Muscle of arm (tissue), 12 donors: ENCODE data around the gene PXDN. TPM values are rescaled to one million over a fixed set of nuclear protein-coding genes. Genes with fewer than 3 reads are reported as not detected.
"Not testable (repeated sequence)": the region's sequence is repeated elsewhere in the genome, so short reads cannot be mapped to it uniquely, and the experiment has no call there.

Experiments used
- DNase-seq: peaks from one replicate; pipeline ENCODE4 v3.0.0-alpha.2; 2013
- polyA plus RNA-seq, 12 donors: library from polyadenylated mRNA; unstranded; fragments of 120-200 nt; gene quantifications; one replicate each; pipeline ENCODE4 v1.2.1, GENCODE V29; 2013; ENCODE audit not compliant: insufficient read length in 12 of 12

The PXDN gene
- polyA plus RNA-seq, 12 donors: 130 to 264 (median 161) TPM

DNA sequence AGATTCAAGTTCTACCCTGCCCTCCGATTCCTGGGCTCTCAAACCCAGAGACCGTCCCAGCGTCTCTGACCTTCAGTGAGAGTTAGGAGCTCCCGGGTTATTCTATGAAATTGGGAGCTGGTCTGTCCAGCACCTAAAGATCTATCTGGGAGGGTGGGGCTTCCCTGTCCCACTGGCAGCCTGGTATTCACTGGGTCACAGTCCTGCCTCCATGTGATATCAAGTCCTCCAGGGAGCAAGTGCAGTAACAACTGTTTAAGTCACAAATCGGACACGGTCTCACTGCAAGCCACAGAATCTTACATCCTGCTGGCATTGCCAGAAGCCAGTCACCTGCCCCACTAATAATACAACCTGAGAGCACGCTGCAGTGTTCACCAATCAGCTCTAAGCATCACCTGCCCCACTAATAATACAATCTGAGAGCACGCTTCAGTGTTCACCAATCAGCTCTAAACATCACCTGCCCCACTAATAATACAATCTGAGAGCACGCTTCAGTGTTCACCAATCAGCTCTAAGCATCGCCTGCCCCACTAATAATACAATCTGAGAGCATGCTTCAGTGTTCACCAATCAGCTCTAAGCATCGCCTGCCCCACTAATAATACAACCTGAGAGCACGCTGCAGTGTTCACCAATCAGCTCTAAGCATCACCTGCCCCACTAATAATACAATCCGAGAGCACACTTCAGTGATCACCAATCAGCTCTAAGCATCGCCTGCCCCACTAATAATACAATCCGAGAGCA lies 38.0 kb downstream of the PXDN start:
- DNase-seq: not testable (repeated sequence)

DNA sequence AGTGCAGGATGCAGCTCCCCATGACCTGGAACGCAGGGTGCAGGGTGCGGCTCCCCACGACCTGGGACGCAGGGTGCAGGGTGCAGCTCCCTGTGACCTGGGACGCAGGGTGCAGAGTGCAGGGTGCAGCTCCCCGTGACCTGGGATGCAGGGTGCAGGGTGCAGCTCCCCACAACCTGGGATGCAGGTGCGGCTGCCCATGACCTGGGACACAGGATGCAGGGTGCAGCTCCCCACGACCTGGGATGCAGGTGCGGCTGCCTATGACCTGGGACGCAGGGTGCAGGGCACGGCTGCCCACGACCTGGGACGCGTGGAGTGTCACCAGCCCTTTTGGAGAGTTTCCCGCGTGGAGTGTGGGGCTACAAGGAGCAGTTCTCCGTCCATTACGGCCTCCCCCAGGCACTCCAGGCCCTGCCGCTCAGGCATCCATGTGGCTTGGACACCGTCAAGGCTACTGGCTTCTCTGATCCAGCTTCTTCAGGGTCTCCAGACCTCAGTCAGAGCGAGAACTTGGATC lies 38.7 kb downstream of the PXDN start:
- no peak for DNase-seq

DNA sequence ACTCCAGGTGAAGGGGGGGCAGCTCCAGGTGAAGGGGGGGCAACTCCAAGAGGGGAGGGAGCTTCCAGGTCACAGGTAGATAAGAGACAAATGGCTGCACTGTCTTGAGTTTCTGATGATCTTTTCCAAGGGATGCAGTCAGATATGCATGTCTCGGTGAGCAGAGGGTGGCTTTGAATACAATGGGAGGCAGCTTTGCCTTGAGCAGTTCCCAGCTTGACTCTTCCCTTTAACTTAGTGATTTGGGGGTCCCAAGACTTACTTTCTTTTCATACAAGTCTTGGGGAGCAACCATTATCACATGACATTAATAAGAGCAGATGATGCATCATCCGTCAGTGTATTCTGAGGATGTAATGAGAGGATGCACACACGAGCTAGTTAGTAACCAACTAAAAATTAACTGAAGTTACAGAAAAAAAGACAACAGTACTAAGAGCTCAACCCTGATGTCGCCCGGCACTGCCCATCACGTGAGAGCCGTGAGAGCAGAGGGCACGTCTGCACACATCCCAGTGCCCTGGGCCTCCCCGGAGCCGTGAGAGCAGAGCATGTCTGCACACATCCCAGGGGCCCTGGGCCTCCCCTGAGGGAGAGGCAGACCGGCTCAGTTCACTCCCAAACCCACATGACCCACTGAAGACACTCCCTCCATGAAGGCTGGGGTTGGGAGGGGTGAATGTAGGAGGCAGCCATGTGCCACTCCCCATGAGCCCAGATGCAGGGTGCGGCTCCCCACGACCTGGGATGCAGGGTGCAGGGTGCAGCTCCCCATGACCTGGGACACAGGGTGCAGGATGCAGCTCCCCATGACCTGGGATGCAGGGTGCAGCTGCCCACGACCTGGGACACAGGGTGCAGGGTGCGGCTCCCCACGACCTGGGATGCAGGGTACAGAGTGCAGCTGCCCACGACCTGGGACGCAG lies 39.4 kb downstream of the PXDN start:
- no peak for DNase-seq

DNA sequence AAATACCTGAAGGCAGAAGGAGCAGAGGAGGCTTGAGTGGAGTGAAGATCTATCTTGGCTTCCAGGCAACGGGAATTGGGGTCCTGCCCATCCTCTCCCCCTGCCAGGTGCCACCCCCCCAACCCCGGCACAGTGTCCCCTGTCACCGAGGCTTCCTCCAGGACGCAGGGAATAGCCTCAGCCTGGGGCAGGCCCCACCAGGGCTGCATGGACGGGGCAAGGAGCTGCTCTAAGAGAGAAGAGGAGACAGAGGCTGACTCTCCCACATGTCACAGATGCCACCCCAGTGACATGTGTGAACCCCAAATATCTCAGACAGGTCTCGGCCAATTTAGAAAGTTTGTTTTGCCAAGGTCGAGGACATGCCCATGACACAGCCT lies 42.1 kb downstream of the PXDN start:
- DNase-seq: no peak

DNA sequence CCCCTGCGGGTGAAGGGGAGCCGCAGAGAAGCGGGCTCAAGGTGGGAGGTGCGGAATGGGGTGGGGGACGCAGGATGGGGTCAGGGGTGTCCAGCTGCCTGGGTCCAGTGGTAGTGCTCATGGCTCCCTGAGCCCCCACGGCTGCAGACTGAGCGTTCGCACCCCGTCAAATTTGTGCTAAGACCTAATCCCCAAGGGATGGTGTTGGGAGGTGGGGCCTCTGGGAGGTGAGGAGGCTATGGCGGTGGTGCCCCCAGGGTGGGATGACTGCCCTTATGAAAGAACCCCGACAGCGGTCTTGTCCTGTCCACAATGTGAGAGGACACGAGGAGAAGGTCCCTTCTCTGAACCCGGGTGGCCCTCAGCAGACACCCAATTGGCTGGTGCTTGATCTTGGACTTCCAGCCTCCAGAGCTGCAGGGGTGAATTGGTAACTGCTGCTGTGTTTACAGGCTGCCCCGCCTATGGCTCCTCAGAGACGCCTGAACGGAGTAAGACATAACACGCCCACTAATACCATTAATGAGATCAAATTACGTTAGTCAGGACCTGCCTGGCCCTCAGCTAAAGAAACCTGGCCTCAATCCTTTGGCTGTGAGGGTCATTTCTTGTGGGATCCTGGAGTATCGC lies 42.6 kb downstream of the PXDN start:
- DNase-seq: no peak

DNA sequence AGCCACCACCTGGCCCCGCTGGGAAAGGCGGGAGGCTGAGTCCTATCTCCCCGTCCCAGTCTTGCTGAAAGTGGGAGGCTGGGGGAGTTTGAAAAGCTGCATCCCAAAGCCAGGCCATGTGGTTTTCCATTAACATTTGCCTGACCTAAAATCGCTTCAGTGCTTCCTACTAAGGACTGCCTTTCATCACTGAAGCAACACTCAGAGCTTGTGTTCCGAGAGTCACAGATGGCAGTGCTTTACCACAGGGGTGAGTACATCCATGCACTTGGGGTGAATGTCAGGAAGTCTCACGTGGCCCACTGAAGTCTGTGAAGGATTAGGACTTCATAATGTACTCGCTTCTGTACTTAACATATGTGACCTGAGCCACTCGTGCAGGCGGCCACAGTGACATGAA lies 43.3 kb downstream of the PXDN start:
- DNase-seq: no peak

DNA sequence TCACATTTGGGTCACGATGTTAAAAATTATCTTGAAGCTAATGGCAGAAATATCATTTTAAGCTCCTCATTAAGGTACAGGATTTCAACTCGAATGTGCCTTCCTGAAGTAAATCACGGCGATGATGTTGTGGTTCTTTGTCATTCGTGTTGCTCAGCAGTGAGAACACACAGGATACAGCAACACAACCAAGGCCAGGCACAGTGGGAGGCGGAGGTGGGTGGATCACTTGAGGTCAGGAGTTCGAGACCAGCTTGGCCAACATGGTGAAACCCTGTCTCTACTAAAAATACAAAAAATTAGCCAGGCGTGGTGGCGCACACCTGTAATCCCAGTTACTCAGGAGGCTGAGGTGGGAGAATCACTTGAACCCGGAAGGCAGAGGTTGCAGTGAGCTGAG lies 43.9 kb downstream of the PXDN start:
- not testable (repeated sequence) for DNase-seq

DNA sequence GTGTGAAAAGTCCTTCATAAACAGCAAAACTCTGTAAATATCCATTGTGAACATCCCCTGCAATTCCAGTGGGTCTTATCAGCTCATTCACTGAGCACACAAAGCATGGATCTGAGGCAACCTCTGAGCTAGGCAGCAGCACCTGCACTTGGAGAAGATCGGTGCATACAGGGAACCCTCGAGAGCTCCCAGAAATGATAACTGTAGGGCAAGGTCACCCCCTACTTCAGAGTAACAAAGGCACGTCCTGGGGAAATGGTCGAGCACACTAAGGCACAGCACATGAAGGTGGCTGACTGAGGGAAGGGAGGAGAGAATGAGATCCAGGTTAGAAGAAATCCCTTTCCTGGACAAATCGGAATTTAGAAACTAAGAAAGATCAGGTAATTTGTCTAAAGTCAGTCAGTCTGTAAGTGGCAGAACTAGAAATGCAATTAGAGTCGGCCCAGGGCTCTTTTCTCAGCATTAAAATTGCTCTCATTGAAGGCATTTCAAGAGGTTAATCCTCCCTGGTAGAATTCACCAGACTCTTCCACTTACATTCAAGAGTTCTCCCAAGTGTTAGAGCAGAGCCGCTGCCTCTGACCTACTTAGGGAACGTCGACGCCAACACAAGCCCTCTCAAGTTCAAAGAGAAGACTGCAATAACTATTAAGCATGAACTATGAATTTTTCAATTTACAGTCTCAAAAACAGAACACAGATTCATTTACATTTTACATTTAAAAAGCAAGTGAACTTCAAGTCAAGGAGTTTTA lies 45.9 kb downstream of the PXDN start:
- DNase-seq: no peak

DNA sequence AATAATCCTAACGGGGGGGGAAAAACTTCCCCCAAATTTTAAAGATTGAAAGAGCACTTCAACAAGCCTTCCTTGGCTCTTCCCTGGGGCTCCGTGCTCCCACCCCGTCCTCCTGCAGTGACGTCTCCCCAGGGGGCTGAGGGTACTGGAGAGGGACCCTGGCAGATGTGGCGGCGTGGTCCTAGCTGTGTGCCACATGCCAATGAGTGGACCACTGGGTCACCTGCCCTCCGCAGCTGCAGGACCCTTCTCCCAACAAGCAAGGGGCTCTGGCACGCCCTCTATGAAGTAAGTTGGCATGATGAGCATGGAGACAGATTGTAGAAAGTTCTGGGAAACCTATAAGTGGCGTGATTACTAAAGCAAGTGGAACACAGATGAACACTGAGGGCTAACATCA lies 46.7 kb downstream of the PXDN start:
- DNase-seq: no peak

DNA sequence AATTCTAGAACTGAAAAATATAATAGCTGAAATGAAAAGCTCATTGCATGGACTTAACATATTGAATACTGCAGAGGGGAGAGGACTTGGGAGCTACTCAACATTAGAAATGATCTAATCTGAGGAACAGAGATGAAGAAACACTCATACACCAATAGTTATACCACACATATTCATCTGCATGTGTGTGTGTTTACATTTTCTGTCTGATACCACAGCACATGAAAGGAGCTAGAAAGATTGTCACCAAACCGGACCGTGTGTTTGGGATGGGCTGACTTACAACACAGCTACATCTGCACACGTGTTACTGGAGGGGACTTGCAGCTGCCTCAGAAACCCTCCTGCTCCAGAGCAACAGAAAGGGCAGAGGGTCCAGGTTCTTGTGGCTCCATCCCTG lies 47.8 kb downstream of the PXDN start:
- DNase-seq: no peak

DNA sequence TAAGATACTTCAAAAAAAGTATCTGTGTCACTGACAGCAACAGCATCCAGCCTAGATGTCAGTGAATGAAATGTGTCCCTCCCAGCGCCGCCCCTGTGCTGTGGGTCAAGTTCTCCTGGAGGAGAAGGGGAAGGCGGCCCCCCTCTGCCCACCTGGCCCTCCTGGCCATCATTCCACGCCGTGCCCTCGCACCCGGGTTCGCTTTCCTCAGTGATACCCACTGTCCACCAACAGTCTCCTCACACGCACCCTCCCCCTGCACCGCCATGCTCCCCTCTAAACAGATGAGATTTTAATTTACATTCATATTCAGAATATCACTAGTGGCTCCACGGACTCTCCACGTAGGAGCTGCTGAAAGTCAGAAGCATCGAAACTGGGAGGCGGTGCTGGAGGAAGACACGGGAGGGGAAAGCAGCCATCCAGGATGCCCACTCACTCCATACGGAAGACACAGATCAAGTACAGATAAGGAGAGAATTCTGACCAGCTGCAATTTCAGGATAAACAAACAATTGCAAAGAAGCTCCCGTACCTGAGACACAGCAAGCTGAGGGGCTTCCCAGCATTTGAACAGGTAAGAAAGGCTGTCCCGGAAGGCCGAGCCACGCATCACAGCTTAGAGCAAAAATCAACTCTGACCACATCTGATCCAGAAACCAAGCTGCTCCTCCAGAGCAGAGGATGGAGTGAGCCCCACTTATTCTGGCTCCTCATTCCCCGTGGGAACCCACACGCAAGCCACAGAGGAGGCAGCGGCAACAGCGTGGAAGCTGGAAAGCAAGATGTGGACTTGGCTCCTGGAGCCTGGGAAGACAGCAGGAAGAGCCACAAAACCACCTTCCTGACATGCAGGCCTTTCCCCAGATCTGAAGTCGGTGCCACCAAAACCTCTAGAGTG lies 49.7 kb downstream of the PXDN start:
- DNase-seq: no peak

DNA sequence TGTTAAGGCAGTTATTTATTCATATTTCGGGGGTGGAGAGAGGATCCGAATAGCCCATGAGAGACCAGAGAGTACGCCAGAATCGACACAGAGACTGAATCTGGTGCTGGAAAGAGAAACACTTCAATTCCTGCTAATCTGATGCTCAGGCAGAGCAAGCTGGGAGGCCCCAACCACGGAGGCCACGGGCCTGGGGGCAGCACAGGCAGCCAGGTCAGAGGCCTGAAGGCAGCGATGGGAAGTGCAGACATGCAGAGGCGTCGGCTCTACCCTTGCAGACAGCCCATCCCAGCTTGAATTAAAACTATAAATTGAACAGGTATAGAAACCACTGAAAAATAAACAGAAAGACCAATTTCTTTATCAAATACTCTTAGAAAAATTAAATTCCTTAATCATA lies 50.6 kb downstream of the PXDN start:
- no peak for DNase-seq

DNA sequence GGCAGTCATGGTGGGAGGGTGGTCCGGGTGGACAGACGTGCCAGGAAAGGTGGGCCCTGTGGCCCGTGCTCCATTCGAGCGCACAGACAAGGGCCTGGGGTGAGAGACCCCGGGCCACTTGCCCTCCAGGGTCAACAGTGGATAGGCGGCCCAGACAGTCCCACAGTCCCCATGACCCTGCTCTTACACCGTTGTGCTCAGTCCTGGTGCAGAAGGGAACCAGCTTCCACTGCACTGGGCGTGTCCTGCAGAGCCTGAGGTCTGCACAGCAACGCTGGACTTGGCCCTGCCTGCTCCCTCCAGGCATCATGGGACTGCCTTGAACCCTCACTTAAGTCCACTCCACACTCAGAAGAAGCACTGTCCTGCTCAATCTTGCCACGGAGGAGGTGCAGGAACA lies 52.0 kb downstream of the PXDN start:
- no peak for DNase-seq

DNA sequence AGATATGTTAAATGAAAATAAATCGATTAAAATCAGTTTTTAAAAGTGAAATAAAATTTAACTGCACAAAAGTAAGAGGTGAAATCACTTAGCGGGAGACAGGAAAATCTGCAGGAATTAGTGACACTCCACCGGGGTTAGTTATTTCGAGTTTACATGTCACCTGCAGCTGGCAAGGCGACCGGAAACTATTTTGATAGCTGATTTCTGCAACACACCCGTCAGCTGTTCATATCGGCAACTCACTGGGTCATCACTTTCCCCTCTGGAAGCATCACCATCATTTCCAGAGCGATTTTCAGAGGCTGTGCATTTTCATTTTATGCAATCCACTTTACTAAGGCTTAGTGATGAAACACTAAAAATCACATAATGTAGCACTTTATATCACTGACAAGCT lies 52.9 kb downstream of the PXDN start:
- no peak for DNase-seq

DNA sequence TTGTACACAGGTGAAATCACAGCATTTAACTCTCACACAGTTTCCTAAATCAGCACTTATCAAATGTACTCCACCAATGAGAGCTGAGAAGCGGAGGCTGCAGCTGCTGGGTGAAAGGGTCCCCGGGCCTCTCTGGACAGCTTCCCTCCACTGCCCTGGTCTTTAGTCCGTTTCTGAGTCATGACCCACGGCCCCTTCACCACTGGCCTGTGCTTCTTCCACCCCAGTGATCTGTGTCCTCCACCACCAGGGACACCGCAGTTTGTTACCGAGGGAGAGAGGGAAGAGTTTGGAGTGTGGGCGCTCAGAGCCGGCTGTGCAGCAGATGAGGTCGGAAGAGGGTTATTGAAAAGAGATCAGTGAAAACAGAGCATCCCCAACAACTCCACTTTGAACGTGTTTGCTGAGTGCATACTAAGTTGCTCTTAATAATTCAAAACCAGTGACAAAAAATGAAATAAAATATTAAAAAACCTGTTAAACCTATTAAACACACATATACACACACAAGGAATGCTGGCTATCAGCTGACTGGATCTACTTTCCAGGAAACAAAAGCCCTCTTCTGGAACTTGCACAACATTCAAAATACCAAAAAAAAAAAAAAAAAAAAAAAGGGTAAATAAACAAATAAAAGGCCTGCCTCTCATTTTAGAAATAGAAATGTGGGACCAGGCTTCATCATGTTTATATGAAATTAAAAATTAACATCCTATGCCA lies 54.1 kb downstream of the PXDN start:
- DNase-seq: no peak

DNA sequence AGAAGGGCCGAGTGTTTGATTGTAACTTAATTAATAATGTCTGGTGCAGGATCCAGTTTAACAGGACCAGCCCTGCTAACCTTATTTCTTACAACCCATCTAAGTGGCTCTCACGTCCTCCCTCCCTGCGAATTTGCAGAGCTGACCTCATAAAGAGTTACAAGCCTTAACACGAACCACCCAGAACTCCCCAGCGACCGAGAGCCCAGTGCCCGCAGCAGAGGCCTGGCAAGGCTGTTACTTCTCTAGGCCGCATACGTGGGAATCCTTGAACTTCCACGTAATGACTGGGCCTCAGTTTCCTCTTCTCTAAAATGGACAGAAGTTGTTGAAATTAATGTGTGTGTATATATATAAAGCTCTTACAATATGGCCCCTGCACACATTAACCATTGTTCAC lies 55.5 kb downstream of the PXDN start:
- DNase-seq: no peak

DNA sequence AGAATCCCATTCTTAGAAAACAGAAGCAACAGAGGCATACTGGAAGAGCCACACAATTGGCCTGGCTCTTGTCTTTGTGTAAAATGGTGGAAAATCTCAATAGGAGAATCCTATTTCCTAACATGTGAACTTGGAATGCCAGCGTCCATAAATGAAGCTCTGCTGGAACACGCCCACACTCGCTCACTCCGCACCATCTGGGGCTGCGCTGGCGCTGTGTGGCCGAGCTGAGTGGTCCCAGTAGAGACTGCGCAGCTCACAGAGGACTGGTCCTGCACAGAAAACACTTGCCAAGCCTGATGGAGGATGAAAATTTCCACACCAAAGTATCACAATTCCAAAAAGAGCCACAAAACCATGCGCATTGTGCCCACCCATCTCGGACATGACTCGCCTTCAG lies 56.2 kb downstream of the PXDN start:
- DNase-seq: no peak

DNA sequence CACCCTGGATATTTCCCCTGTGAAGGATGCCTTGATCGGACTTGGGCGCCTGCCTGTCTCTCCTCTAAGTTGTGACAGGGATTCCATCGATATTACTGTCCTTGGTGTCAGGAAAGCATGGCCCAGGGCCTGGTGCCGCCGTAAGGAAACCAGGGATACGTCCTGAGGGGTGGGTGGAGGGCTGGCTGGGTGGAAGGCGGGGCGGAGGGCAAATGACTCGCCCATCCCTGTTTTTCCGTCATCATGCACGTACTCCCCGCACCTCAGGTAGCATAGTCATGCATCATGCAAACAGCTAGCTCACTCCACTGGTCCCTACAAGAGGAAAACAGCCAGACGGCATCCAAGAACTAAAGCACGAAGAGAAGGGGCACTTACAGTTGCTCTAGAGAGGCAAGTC lies 57.1 kb downstream of the PXDN start:
- DNase-seq: no peak

DNA sequence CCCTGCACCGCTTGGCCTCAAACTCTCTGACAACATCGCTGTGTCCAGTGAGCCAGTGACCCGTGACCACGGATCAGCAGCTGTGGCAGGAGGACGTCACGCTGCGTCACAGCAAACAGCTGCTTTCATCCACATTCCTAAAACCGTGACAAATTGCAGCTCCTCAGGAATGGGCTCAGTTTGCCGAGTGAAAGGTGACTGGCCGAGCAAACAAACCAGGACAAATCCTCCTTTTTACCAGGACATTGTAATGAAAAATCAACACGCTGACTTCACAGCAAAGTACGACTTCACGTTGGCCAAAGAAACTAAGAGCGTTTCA lies 57.6 kb downstream of the PXDN start:
- peak; percentile 45 for DNase-seq
